A673 (cell line): Measurements from ENCODE around the gene AMPD2.

Experiments used
- CTCF ChIP-seq: fragments of 300-800, 200-600 bp; sonication (generic); conservative IDR thresholded peaks from 2 replicates; pipeline ENCODE4 v1.5.1; 2017; ENCODE audit warnings: low read depth, mild to moderate bottlenecking, antibody characterized with exemption, low read length, moderate library complexity, mixed read lengths
- EZH2 ChIP-seq: fragments of 200-600 bp; sonication (generic); IDR thresholded peaks from 2 replicates; pipeline ENCODE4 v1.6.1; 2017; ENCODE audit warnings: borderline replicate concordance, low read depth, mild to moderate bottlenecking, mixed read lengths, antibody characterized with exemption, low read length; ENCODE audit not compliant: poor library complexity, severe bottlenecking

GRCh38 chr1:109616391-109616790 is 3.2 kb upstream of the AMPD2 start:
- TF ChIP-seq EZH2: no peak
- TF ChIP-seq CTCF: no peak
